ENCODE measurements around the gene RAMACL. TPM values are rescaled to one million over a fixed set of nuclear protein-coding genes. Genes with fewer than 3 reads are reported as not detected.

The RAMACL gene
- total RNA-seq, 1 experiment from 2014 or later: 0.28 TPM

GRCh38 chr6:166618251-166618650 is 31.8 kb upstream of the RAMACL start:
- peaks cover 3% of the 10 kb centered on the region; the same call in 1 of the 2 replicates for H3K79me2 ChIP-seq (ENCODE audit: insufficient read depth, low read length)
- H3K27ac ChIP-seq (ENCODE audit: insufficient read length, low read depth, low read length): no peak overlapping the region
- H3K56ac ChIP-seq (ENCODE audit: insufficient read length, low read depth, low read length): no peak overlapping the region
- no peak overlapping the region for H3K4me2 ChIP-seq (ENCODE audit: insufficient read depth, insufficient read length, low read length)
- no peak overlapping the region for H3T11ph ChIP-seq (ENCODE audit: low read length)
- H4K8ac ChIP-seq (replicated peaks; ENCODE audit: insufficient read length, low read depth, low read length): no peak overlapping the region
- H3K23me2 ChIP-seq (ENCODE audit: insufficient read length, low read depth, low read length, poor library complexity, severe bottlenecking): no peaks in the 10 kb centered on the region
- H2BK12ac ChIP-seq (ENCODE audit: insufficient read length, low read depth, low read length): no peak overlapping the region
- no peak overlapping the region for H4K91ac ChIP-seq (ENCODE audit: insufficient read length, low read depth, low read length)
- H3K27me3 ChIP-seq (ENCODE audit: insufficient read depth, low read length): no peaks in the 10 kb centered on the region
- H3K4me1 Mint-ChIP-seq: peaks cover 37 to 42% of the 10 kb centered on the region in 2 experiments
- TF ChIP-seq CTCF (conservative IDR thresholded peaks at IDR 0.05): no peak
- peak overlapping the region in 1 of 3 experiments; percentile 90; a peak in 2 of 7 replicates for H3K27ac Mint-ChIP-seq
- no peak overlapping the region for H3K23ac ChIP-seq (ENCODE audit: insufficient read length, low read depth, low read length)
- H3K14ac ChIP-seq (ENCODE audit: insufficient read depth, low read length): no peak overlapping the region
- H2BK20ac ChIP-seq (ENCODE audit: low read depth, low read length, poor library complexity, severe bottlenecking): no peak overlapping the region
- H3K36me3 Mint-ChIP-seq (ENCODE audit: insufficient read depth in 1 of 3, low read depth in 3 of 3): peaks cover 8 to 21% (median 15%) of the 10 kb centered on the region in 3 experiments
- no peak overlapping the region for H2AK5ac ChIP-seq (ENCODE audit: insufficient read length, low read length)
- no peak for DNase-seq
- H3K79me1 ChIP-seq (ENCODE audit: insufficient read depth, low read depth, low read length, poor library complexity, severe bottlenecking): peaks cover 4% of the 10 kb centered on the region
- H2BK15ac ChIP-seq (ENCODE audit: low read depth, low read length): no peak overlapping the region
- H3K4ac ChIP-seq (ENCODE audit: low read depth, low read length): no peak overlapping the region
- no peak overlapping the region for H4K5ac ChIP-seq (ENCODE audit: insufficient read length, low read depth, low read length)
- no peaks in the 10 kb centered on the region for H4K20me1 ChIP-seq (ENCODE audit: control insufficient read depth, insufficient read depth, insufficient read length)
- no peak overlapping the region for H3K18ac ChIP-seq (ENCODE audit: insufficient read length, low read depth, low read length)
- no peaks in the 10 kb centered on the region for H3K9me3 ChIP-seq (ENCODE audit: control insufficient read depth, low read depth, low read length)
- peaks cover 2% of the 10 kb centered on the region; the same call in 1 of the 2 replicates for H3K27me3 Mint-ChIP-seq (ENCODE audit: low read depth)
- no peak overlapping the region for H2BK120ac ChIP-seq (ENCODE audit: low read depth, low read length, poor library complexity, severe bottlenecking)
- peaks cover 4% of the 10 kb centered on the region; the same call in 1 of the 2 replicates for H3K4me1 ChIP-seq (ENCODE audit: insufficient read depth, low read length)
- no peak overlapping the region for H3K9ac ChIP-seq (ENCODE audit: extremely low read depth, insufficient read length, low read length)
- no peak overlapping the region for H2AFZ ChIP-seq (ENCODE audit: low read length)
- no peak overlapping the region for H3K4me3 Mint-ChIP-seq
- no CpG with 5 or more reads among the region's 4 CpGs for WGBS (ENCODE audit: extremely low coverage, insufficient read length, low lambda C conversion rate)
- H2BK5ac ChIP-seq (ENCODE audit: insufficient read length, low read length): no peak overlapping the region
- no peaks in the 10 kb centered on the region for H3K9me3 Mint-ChIP-seq

Data from H9 (cell line).